Activated T-cell treated with anti-CD3 and anti-CD28 coated beads, Interleukin-2, amount 50 U/mL, for 24 hours (primary cell): ENCODE measurements around the gene FOXE1.

Experiments
- DNase-seq: peaks from one replicate; pipeline ENCODE4 v3.0.0-alpha.2; 2020
- H3K27ac Mint-ChIP-seq: 2 replicates; pipeline ENCODE4 v1.8.0; 2020; ENCODE audit warnings: mild to moderate bottlenecking, mixed read lengths
- H3K27me3 Mint-ChIP-seq: 2 replicates; pipeline ENCODE4 v1.8.0; 2020; ENCODE audit warnings: mixed read lengths
- H3K36me3 Mint-ChIP-seq: 2 replicates; pipeline ENCODE4 v1.8.0; 2020; ENCODE audit warnings: low read depth, mixed read lengths
- H3K4me1 Mint-ChIP-seq: 2 replicates; pipeline ENCODE4 v1.8.0; 2020; ENCODE audit warnings: low read depth, mixed read lengths
- H3K4me3 Mint-ChIP-seq: 2 replicates; pipeline ENCODE4 v1.8.0; 2020; ENCODE audit warnings: mild to moderate bottlenecking, moderate library complexity, mixed read lengths
- H3K9me3 Mint-ChIP-seq: 2 replicates; pipeline ENCODE4 v1.8.0; 2020; ENCODE audit warnings: mixed read lengths

The FOXE1 gene

DNA sequence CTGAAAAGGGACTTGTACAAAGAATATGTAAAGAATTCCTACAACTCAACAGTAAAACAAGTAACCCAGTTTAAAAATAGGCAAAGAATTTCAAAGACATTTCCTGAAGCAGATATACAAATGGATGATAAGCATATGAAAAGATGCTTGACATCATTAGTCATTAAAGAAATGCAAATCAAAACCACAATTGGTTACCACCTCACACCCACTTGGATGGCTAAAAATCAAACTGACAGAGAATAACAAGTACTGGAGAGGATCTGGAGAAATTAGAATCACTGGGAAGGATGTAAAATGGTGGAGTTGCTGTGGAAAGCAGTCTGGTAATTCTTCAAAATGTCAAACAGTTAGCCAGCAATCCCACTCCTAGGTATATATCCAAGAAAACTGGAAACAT is 12.5 kb upstream of the FOXE1 start:
- H3K4me3 Mint-ChIP-seq = no peak overlapping the region
- H3K4me1 Mint-ChIP-seq = no peaks in the 10 kb centered on the region
- no peak overlapping the region for H3K27ac Mint-ChIP-seq
- no peaks in the 10 kb centered on the region for H3K36me3 Mint-ChIP-seq
- H3K27me3 Mint-ChIP-seq = peaks cover 68% of the 10 kb centered on the region
- no peaks in the 10 kb centered on the region for H3K9me3 Mint-ChIP-seq
- DNase-seq = no peak

DNA sequence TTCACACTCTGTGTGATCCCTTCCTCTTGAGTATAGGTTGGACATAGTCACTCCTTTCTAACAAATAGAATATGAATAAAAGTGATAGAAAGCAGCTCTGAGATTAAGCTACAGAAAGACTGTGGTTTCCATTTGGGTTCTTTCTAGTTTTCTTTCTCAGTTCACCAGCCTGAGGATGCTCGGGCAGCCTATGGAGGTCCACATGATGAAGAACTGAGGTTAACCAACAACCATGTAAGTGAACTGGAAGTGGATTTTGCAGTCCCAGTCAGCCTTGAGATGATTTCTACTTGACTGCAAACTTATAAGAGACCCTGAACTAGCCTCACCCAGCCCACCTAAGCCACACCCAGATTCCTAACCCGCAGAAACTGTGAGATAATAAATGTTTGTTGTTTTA is 10.1 kb upstream of the FOXE1 start:
- Mint-ChIP-seq H3K4me3 (no peak overlapping the region), H3K9me3 (no peaks in the 10 kb centered on the region), H3K27me3 (peaks cover 79% of the 10 kb centered on the region), H3K4me1 (peaks cover under 1% of the 10 kb centered on the region), H3K36me3 (no peaks in the 10 kb centered on the region), H3K27ac (no peak overlapping the region)
- DNase-seq = no peak

GRCh38 chr9:97845130-97845529 is 7.9 kb upstream of the FOXE1 start:
- DNase-seq = no peak
- Mint-ChIP-seq H3K4me3 (no peak overlapping the region), H3K4me1 (peaks cover 16% of the 10 kb centered on the region), H3K27me3 (peaks cover 90% of the 10 kb centered on the region), H3K9me3 (no peaks in the 10 kb centered on the region), H3K36me3 (no peaks in the 10 kb centered on the region), H3K27ac (no peak overlapping the region)

DNA sequence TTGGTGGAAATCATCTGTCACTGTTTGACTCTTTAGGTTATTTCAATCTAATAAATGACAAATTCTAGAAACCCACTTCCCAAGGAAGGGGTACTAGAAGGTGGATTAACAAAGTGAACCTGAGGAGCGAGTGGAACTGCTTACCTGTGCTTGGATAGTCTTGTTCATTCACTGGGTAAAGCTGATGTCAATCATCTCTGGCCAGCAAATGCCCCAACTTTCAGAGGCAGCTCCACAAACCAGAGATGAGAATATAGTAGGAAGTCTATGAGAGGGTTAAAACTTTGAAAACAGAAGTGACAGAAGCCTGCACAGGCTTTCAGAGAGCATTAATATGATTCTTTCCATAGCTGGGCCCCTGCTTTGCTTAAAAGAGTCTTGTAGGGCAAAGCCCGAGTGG is 7.3 kb upstream of the FOXE1 start:
- H3K27me3 Mint-ChIP-seq = peaks cover 90% of the 10 kb centered on the region
- no peaks in the 10 kb centered on the region for H3K36me3 Mint-ChIP-seq
- peaks cover 16% of the 10 kb centered on the region for H3K4me1 Mint-ChIP-seq
- DNase-seq = no peak
- H3K9me3 Mint-ChIP-seq = no peaks in the 10 kb centered on the region
- no peak overlapping the region for H3K27ac Mint-ChIP-seq
- H3K4me3 Mint-ChIP-seq = no peak overlapping the region

DNA sequence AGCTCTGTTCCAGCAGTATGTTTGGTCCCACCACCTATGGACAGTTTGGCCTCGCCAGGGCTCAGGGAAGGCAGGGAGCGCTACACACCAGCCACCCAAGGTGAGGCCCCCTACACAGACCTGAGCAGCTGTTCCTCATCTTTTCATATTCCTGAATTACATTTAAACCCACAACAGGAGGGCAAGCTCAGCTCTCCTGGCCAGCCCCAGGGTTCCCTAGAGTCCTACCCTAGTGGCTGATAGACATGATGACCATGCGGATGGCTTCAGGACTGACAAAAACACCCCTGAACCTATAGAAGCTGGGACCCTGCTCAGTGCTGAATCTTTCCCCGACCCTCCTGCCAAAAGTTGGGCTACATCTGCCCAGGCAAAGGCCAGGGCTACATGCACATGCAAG is 6.7 kb upstream of the FOXE1 start:
- no peak for DNase-seq
- no peak overlapping the region for H3K4me3 Mint-ChIP-seq
- H3K4me1 Mint-ChIP-seq = peaks cover 16% of the 10 kb centered on the region
- H3K27me3 Mint-ChIP-seq = peaks cover 89% of the 10 kb centered on the region
- H3K36me3 Mint-ChIP-seq = no peaks in the 10 kb centered on the region
- no peaks in the 10 kb centered on the region for H3K9me3 Mint-ChIP-seq
- H3K27ac Mint-ChIP-seq = no peak overlapping the region

DNA sequence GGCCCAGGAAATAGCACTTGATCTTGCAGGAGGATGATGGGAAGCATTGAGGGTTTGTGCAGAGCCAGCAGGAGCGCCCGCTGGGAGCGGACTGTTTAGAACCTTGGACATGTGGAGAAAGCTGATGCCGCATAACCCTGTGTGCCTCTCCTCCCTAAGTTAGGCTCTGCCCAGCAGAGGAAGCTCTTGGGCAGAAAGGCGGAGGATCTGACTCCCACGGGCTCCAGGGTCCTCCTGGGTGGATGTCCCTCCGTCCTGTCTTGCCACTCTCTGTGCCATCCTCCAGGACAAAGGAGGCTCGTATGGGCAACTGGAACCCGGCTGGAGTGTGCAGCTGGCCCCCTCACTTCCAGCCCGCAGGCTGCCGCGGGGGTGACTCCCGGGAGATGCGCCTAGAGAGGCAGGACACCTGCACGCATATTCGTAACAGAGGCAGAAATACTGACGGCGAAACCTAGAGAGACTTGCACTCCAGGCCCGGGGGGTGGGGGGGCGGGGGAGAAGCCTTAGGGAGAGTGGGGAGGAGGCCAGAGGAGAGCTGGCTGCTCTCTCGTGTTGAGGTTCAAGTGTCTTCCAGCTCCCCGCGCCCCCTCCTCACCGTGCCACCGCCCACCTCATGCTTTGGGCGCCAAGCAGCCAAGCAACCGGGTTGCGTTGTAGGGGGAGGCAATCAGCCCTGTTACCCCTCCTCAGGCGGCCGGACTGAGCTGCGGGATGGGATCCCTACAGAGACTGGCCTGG is 5.4 kb upstream of the FOXE1 start:
- no peak for DNase-seq
- no peaks in the 10 kb centered on the region for H3K9me3 Mint-ChIP-seq
- no peak overlapping the region for H3K27ac Mint-ChIP-seq
- H3K27me3 Mint-ChIP-seq = peaks cover 93% of the 10 kb centered on the region
- peaks cover 24% of the 10 kb centered on the region for H3K4me1 Mint-ChIP-seq
- H3K4me3 Mint-ChIP-seq = no peak overlapping the region
- H3K36me3 Mint-ChIP-seq = no peaks in the 10 kb centered on the region

GRCh38 chr9:97848215-97848479 is 4.9 kb upstream of the FOXE1 start:
- Mint-ChIP-seq H3K4me1 (peaks cover 25% of the 10 kb centered on the region), H3K9me3 (no peaks in the 10 kb centered on the region), H3K4me3 (no peak overlapping the region), H3K27ac (no peak overlapping the region), H3K36me3 (no peaks in the 10 kb centered on the region), H3K27me3 (peaks cover 91% of the 10 kb centered on the region)
- DNase-seq = no peak

GRCh38 chr9:97848480-97849237 is 4.4 kb upstream of the FOXE1 start:
- Mint-ChIP-seq H3K9me3 (no peaks in the 10 kb centered on the region), H3K4me1 (peaks cover 28% of the 10 kb centered on the region), H3K4me3 (peak overlapping the region; percentile 69), H3K27ac (no peak overlapping the region), H3K27me3 (peaks cover 89% of the 10 kb centered on the region), H3K36me3 (no peaks in the 10 kb centered on the region)
- DNase-seq = peak; percentile 53

DNA sequence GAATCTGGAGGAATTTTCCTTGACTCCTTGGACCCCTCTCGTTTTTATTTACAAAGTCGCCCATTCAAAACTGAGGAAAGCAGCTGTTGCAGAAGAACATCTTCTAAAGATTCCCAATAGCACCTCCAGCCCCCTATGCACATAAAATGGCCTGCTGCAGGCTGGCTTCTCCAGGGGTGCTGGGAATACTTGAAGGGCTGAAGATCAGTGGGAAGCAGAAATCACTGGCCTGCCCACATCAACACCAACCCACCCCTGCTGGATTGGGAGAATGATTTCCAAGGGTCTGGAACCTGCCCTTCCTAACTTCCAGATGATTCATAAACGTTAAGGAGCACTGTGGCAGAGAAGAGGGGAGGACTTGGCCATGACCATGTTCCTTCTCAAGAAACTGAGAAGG is 3.0 kb upstream of the FOXE1 start:
- peaks cover 3% of the 10 kb centered on the region for H3K36me3 Mint-ChIP-seq
- no peak overlapping the region for H3K27ac Mint-ChIP-seq
- peaks cover 88% of the 10 kb centered on the region for H3K27me3 Mint-ChIP-seq
- peaks cover 31% of the 10 kb centered on the region for H3K4me1 Mint-ChIP-seq
- no peaks in the 10 kb centered on the region for H3K9me3 Mint-ChIP-seq
- no peak for DNase-seq
- H3K4me3 Mint-ChIP-seq = no peak overlapping the region

DNA sequence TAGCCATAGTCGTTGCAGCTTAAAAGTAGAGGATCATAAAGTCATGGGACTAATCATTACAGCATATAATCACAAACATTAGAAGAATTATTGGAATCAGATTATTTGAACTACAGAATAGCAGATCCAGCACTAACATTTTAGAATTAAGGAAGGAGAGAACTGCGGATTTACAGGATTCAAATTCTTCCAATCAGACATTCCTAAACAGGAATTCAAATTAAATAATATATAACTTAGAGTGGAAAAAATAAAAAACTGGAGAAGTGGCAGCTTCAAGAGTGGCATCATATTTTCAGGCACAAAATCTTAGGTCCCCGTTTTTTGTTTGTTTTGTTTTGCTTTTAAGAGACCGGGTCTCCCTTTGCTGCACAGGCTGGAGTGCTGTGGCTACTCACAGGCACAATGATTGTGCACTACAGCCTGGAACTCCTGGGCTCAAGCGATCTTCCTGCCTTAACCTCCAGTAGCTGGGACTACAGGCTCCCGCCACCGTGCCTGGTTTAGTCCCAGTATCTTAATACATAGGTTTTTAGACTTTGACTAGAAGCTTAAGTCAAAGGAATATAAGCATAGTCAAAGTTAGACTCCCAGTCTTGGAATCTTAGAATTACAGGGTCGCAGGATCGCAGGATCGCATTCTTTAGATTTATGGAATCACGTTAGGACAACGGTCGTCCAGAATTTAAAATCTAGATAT is 2.1 kb upstream of the FOXE1 start:
- Mint-ChIP-seq H3K4me1 (peaks cover 31% of the 10 kb centered on the region), H3K9me3 (no peaks in the 10 kb centered on the region), H3K36me3 (peaks cover 3% of the 10 kb centered on the region), H3K4me3 (no peak overlapping the region), H3K27me3 (peaks cover 88% of the 10 kb centered on the region), H3K27ac (no peak overlapping the region)
- DNase-seq = no peak

DNA sequence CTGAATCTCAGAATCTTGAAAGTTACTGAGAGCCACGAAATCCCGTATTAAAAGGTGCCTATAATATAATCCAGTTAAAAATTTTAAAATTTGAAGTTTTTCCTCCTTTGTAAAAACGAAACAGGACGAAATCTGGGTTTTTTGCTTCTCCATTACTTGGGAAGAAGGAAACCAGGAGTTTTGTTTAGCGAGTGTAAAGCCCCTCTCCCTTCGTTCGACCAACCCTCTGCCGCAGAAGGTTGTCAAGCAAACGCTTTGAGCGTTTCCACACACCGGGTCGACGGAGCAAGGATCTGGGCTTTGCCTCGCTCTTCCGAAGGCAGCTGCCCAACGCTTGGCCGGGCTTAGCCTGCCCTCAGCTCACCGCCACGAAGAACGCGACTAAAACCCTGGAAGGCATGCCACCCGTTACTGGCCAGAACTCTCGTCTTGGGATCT is 1.6 kb upstream of the FOXE1 start:
- no peaks in the 10 kb centered on the region for H3K9me3 Mint-ChIP-seq
- H3K4me1 Mint-ChIP-seq = peaks cover 31% of the 10 kb centered on the region
- DNase-seq = no peak
- H3K4me3 Mint-ChIP-seq = no peak overlapping the region
- H3K27ac Mint-ChIP-seq = no peak overlapping the region
- peaks cover 3% of the 10 kb centered on the region for H3K36me3 Mint-ChIP-seq
- H3K27me3 Mint-ChIP-seq = peaks cover 88% of the 10 kb centered on the region

GRCh38 chr9:97852001-97852398 is 1.0 kb upstream of the FOXE1 start:
- peaks cover 3% of the 10 kb centered on the region for H3K36me3 Mint-ChIP-seq
- H3K9me3 Mint-ChIP-seq = no peaks in the 10 kb centered on the region
- H3K27ac Mint-ChIP-seq = no peak overlapping the region
- H3K4me3 Mint-ChIP-seq = no peak overlapping the region
- H3K27me3 Mint-ChIP-seq = peaks cover 88% of the 10 kb centered on the region
- peaks cover 31% of the 10 kb centered on the region for H3K4me1 Mint-ChIP-seq
- no peak for DNase-seq

- peak overlapping the region; percentile 36 for H3K4me3 Mint-ChIP-seq
- H3K27ac Mint-ChIP-seq = no peak overlapping the region
- peaks cover 3% of the 10 kb centered on the region for H3K36me3 Mint-ChIP-seq
- peak; percentile 49 for DNase-seq
- peaks cover 34% of the 10 kb centered on the region for H3K4me1 Mint-ChIP-seq
- H3K9me3 Mint-ChIP-seq = no peaks in the 10 kb centered on the region
- peaks cover 88% of the 10 kb centered on the region for H3K27me3 Mint-ChIP-seq
Observed at GRCh38 chr9:97852399-97853055, 499 bp upstream of the FOXE1 start.

DNA sequence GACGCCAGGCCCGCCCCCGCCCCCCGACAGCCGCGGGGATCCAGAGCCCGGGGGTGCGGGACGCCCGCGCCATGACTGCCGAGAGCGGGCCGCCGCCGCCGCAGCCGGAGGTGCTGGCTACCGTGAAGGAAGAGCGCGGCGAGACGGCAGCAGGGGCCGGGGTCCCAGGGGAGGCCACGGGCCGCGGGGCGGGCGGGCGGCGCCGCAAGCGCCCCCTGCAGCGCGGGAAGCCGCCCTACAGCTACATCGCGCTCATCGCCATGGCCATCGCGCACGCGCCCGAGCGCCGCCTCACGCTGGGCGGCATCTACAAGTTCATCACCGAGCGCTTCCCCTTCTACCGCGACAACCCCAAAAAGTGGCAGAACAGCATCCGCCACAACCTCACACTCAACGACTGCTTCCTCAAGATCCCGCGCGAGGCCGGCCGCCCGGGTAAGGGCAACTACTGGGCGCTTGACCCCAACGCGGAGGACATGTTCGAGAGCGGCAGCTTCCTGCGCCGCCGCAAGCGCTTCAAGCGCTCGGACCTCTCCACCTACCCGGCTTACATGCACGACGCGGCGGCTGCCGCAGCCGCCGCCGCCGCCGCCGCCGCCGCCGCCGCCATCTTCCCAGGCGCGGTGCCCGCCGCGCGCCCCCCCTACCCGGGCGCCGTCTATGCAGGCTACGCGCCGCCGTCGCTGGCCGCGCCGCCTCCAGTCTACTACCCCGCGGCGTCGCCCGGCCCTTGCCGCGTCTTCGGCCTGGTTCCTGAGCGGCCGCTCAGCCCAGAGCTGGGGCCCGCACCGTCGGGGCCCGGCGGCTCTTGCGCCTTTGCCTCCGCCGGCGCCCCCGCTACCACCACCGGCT is 1.0 kb downstream of the FOXE1 start:
- peak overlapping the region; percentile 86 for H3K4me3 Mint-ChIP-seq
- peaks cover 3% of the 10 kb centered on the region for H3K36me3 Mint-ChIP-seq
- peak; percentile 76 for DNase-seq
- H3K27me3 Mint-ChIP-seq = peaks cover 86% of the 10 kb centered on the region
- no peaks in the 10 kb centered on the region for H3K9me3 Mint-ChIP-seq
- H3K27ac Mint-ChIP-seq = peak overlapping the region; percentile 79
- H3K4me1 Mint-ChIP-seq = peaks cover 29% of the 10 kb centered on the region
